GM19468 (cell line): ENCODE data around the gene GJE1.
"Not testable (repeated sequence)": the region's sequence is repeated elsewhere in the genome, so short reads cannot be mapped to it uniquely, and the experiment has no call there.

Experiments
- ATAC-seq: cut with Tn5 transposase; IDR thresholded peaks from one replicate; pipeline ENCODE4 v1.9.1; 2021; ENCODE audit warnings: mild to moderate bottlenecking, moderate library complexity, moderate number of reproducible peaks; ENCODE audit not compliant: unreplicated experiment; ENCODE audit errors: extremely low read depth

Gene GJE1

GRCh38 chr6:142156758-142157068, 24.0 kb downstream of the GJE1 start:
- ATAC-seq = not testable (repeated sequence)

- no peak for ATAC-seq
These were observed 30.1 kb downstream of the GJE1 start for GRCh38 chr6:142162780-142163179.

GRCh38 chr6:142165227-142165626, 32.5 kb downstream of the GJE1 start:
- no peak for ATAC-seq

- no peak for ATAC-seq
These were observed 34.3 kb downstream of the GJE1 start for GRCh38 chr6:142167071-142167470.

GRCh38 chr6:142167486-142167885, 34.8 kb downstream of the GJE1 start:
- ATAC-seq = no peak

- ATAC-seq = no peak
These were observed 38.6 kb downstream of the GJE1 start for GRCh38 chr6:142171351-142171750.

- ATAC-seq = no peak
These were observed 40.0 kb downstream of the GJE1 start for GRCh38 chr6:142172758-142173157.

GRCh38 chr6:142173980-142174379, 41.3 kb downstream of the GJE1 start:
- no peak for ATAC-seq

- ATAC-seq = no peak
These were observed 42.0 kb downstream of the GJE1 start for GRCh38 chr6:142174703-142175102.

- no peak for ATAC-seq
These were observed 45.4 kb downstream of the GJE1 start for GRCh38 chr6:142178129-142178528.

GRCh38 chr6:142182004-142182403, 49.3 kb downstream of the GJE1 start:
- no peak for ATAC-seq

GRCh38 chr6:142183351-142183750, 50.6 kb downstream of the GJE1 start:
- ATAC-seq = no peak

- ATAC-seq = no peak
These were observed 51.6 kb downstream of the GJE1 start for GRCh38 chr6:142184307-142184706.
